HG03196 (cell line): Measurements from ENCODE around the gene ARID5A.

Source experiments
- ATAC-seq: cut with Tn5 transposase; IDR thresholded peaks from one replicate; pipeline ENCODE4 v1.9.1; 2021; ENCODE audit not compliant: unreplicated experiment

The ARID5A gene

GRCh38 chr2:96526615-96527285, 9.8 kb upstream of the ARID5A start:
- ATAC-seq, result no peak

GRCh38 chr2:96527286-96528005, 9.1 kb upstream of the ARID5A start:
- ATAC-seq, result peak; percentile 29

- ATAC-seq, result peak; percentile 33
Measured at GRCh38 chr2:96528006-96528699, 8.4 kb upstream of the ARID5A start.

- ATAC-seq, result no peak
Measured at GRCh38 chr2:96528700-96529375, 7.7 kb upstream of the ARID5A start.

GRCh38 chr2:96529376-96530143, 7.0 kb upstream of the ARID5A start:
- no peak for ATAC-seq

DNA sequence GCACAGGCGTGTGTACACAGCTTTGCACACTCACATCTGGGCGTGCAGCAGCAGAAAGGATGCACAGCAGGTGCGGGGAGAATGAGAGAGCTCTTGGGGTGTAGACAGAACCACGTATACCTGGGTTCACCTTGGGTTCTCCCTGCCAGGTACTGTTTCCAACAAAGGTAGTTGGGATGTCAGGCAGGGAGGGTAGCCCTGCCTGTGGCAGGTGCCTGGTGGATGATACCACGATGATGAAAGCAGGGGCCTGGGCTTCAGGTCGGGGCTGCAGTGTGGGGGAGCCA, 6.5 kb upstream of the ARID5A start:
- no peak for ATAC-seq

DNA sequence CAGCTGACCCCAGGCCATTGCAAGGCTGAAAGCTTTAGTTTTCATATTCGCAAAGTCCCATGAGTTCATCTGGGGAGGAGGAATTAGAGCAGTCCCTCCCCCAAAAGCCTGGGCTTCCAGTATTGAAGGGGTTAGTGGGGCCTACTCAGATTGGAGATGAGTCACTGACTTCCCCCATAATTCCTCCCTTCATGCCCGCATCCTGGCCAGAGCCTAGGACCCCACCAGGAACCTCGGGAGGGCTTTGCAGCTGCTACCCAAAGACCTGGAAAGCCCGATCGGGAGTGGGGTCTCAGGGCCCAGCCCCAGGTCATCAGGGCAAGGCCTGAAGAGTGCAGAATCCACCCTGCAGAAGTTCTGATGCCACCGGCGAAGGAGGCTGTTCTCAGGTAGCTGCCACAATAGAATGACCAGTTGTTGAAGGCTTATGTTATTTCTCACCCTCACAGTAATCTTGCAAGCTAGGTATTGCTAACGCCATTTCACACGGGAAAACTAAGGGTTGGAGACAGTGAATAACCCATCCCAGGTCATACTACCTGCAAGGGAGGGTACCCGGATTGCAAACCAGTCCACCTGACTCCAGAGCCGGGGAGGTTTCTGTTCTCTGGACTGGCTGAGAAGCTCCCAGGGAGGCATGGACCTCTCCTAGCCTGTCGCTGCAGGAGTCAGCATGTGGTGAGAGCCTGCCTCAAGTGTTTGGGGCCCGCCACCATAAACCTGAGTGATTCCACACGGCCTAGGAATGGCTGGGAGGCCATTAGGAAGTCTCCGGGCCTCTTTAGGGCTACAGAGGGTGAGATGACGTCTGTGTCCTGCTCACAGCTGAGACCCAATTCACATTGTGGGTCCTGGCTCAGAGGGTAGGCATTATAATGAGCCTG, 5.8 kb upstream of the ARID5A start:
- no peak for ATAC-seq

GRCh38 chr2:96531366-96531765, 5.2 kb upstream of the ARID5A start:
- ATAC-seq, result no peak

- ATAC-seq, result peak; percentile 18
Measured at GRCh38 chr2:96531872-96532505, 4.6 kb upstream of the ARID5A start.

GRCh38 chr2:96532641-96533291, 3.8 kb upstream of the ARID5A start:
- ATAC-seq, result no peak

- ATAC-seq, result no peak
Measured at GRCh38 chr2:96533292-96534073, 3.1 kb upstream of the ARID5A start.

GRCh38 chr2:96534141-96534540, 2.4 kb upstream of the ARID5A start:
- ATAC-seq, result no peak

DNA sequence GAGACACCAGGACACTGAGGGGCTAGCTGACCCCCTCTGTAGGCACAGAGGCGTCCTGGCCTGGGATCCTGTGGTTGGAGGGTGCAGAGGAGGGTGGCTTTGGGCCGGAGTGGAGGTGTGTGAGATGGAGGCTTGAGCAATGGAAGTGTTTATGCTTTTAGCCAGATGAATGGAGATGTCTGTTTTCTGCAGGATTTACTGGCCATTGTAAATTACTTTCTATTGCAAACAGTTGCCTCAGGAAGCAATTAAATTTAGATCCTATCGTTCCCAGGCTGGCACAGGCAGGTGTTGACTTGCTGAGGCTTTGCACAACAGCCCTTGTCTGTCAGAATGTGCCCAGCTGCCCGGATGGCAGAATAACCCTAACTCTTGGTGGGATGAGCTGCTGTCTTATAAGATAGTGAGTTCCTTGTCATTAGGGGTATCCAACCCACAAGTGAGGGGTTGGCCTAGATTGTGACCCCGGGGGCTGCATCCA, 1.8 kb upstream of the ARID5A start:
- no peak for ATAC-seq

GRCh38 chr2:96535331-96535730, 1.2 kb upstream of the ARID5A start:
- no peak for ATAC-seq

DNA sequence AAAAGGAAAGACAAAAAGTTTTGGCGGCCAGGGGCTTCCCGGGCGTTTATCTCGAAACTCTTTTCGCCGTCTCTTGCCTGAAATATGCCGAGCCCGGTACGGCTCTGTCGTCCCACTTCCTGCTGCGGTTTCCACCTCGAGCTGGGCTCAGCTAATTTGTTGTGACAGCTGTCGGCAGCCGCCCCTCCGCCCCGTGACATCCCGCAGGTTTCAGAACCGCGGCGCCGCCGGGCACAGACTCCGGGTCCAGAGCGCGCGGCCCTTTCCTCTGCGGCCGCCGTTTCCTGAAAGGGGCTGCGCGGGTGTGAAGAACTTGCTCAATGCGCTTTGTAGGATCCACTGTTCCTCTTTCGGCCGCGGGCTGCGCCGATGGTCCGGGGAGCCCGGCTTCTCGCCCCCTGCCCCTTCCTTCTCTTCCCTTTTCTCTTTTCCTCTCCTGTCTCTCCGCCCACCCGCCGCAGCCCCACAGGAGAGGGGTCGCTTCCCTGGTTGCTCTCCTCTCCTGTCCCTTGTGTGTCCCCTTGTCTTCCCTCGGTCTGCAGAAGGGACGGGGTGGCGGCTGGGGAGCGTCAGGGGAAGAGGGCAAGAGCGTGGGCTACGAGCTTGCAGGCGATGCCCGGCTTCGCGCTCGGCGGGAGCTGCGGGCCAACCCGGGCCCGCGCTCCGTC, 648 bp downstream of the ARID5A start:
- peak; percentile 41 for ATAC-seq

GRCh38 chr2:96537734-96538486, 1.4 kb downstream of the ARID5A start:
- no peak for ATAC-seq
